IMR-90 (cell line): Measurements from ENCODE around the gene SLC2A13. TPM values are rescaled to one million over a fixed set of nuclear protein-coding genes. Genes with fewer than 3 reads are reported as not detected.

Experiments
- ATAC-seq: fragments of 200-7000 bp; cut with Tn5 transposase; 2 replicates; pipeline ENCODE4 v1.9.1; 2020; ENCODE audit warnings: low read depth, mild to moderate bottlenecking, moderate library complexity
- BruUV-seq: library from RNA; stranded (reverse); fragments of 400-500 nt; replicated peaks from 2 replicates; lab custom pipeline; 2021; lab: Mats Ljungman, UMichigan
- CTCF ChIA-PET: fragments of 300-600 bp; formaldehyde crosslinking; extraction: SDS; loops from one replicate; lab custom pipeline; 2021; ENCODE audit warnings: antibody characterized with exemption; lab: Yijun Ruan, JAX
- POLR2A ChIA-PET: fragments of 300-600 bp; sonication (Branson Sonifier 250); formaldehyde crosslinking; loops from one replicate; lab custom pipeline; 2022; ENCODE audit warnings: antibody characterized with exemption; ENCODE audit not compliant: unreplicated experiment; lab: Charles Lee
- DNase-seq: peaks from one replicate; pipeline ENCODE4 v3.0.0; 2013
- H2AFZ ChIP-seq: replicated peaks from 2 replicates; pipeline ENCODE3; 2013; ENCODE audit warnings: low read length, mild to moderate bottlenecking; ENCODE audit not compliant: poor library complexity
- H2AK5ac ChIP-seq: 2 replicates; pipeline ENCODE4 v1.6.1; 2013; ENCODE audit warnings: low read depth, low read length, inconsistent platforms
- H2AK9ac ChIP-seq: replicated peaks from 2 replicates; pipeline ENCODE3; 2013; ENCODE audit warnings: mild to moderate bottlenecking, low read depth, low read length, moderate library complexity; ENCODE audit not compliant: poor library complexity
- H2BK120ac ChIP-seq: 2 replicates; pipeline ENCODE4 v1.6.1; 2013; ENCODE audit warnings: low read depth, low read length, inconsistent platforms
- H2BK15ac ChIP-seq: 3 replicates; pipeline ENCODE4 v1.6.1; 2013; ENCODE audit warnings: low read depth, low read length, inconsistent platforms
- H2BK20ac ChIP-seq: 2 replicates; pipeline ENCODE4 v1.6.1; 2013; ENCODE audit warnings: low read depth, mild to moderate bottlenecking, inconsistent platforms, low read length, moderate library complexity
- H2BK5ac ChIP-seq: 2 replicates; pipeline ENCODE4 v1.6.1; 2013; ENCODE audit warnings: mild to moderate bottlenecking, low read depth, low read length, inconsistent platforms; ENCODE audit not compliant: poor library complexity, severe bottlenecking
- H3K14ac ChIP-seq: replicated peaks from 2 replicates; pipeline ENCODE4 v1.6.1; 2013; ENCODE audit warnings: low read depth, low read length, inconsistent platforms
- H3K18ac ChIP-seq: 2 replicates; pipeline ENCODE4 v1.6.1; 2013; ENCODE audit warnings: low read depth, low read length, control low read depth
- H3K23ac ChIP-seq: 2 replicates; pipeline ENCODE4 v1.6.1; 2013; ENCODE audit warnings: low read depth, low read length, inconsistent platforms
- H3K27ac ChIP-seq: 2 replicates; pipeline ENCODE4 v1.5.1; 2013; ENCODE audit warnings: mild to moderate bottlenecking, control low read depth, low read length; ENCODE audit not compliant: insufficient read depth
- H3K27me3 ChIP-seq: 2 replicates; pipeline ENCODE4 v1.6.1; 2013; ENCODE audit warnings: low read length; ENCODE audit not compliant: control insufficient read depth, insufficient read depth
- H3K36me3 ChIP-seq: 2 replicates; pipeline ENCODE4 v1.6.1; 2013; ENCODE audit warnings: low read length, mixed read lengths; ENCODE audit not compliant: control insufficient read depth, insufficient read depth
- H3K4ac ChIP-seq: 2 replicates; pipeline ENCODE4 v1.6.1; 2013; ENCODE audit warnings: low read depth, low read length, inconsistent platforms
- H3K4me1 ChIP-seq: 2 replicates; pipeline ENCODE4 v1.6.1; 2013; ENCODE audit warnings: low read length, mixed read lengths; ENCODE audit not compliant: control insufficient read depth, insufficient read depth
- H3K4me2 ChIP-seq: 2 replicates; pipeline ENCODE4 v1.6.1; 2013; ENCODE audit warnings: low read depth, mild to moderate bottlenecking, control low read depth, low read length, moderate library complexity
- H3K4me3 ChIP-seq: 2 replicates; pipeline ENCODE4 v1.5.1; 2013; ENCODE audit warnings: low read depth, mild to moderate bottlenecking, control low read depth, low read length, moderate library complexity; ENCODE audit not compliant: insufficient read depth
- H3K56ac ChIP-seq: 2 replicates; pipeline ENCODE4 v1.6.1; 2013; ENCODE audit warnings: low read length, inconsistent platforms; ENCODE audit not compliant: insufficient read depth; ENCODE audit errors: extremely low read depth
- H3K79me1 ChIP-seq, 2 experiments: 2 replicates each; pipeline ENCODE4 v1.6.1; 2013; ENCODE audit warnings: low read length in 2 of 2, inconsistent platforms in 1 of 2, low read depth in 1 of 2
- H3K9ac ChIP-seq: 2 replicates; pipeline ENCODE4 v1.6.1; 2013; ENCODE audit warnings: low read depth, low read length, control low read depth
- H3K9me1 ChIP-seq: 2 replicates; pipeline ENCODE4 v1.6.1; 2013; ENCODE audit warnings: low read length, inconsistent platforms; ENCODE audit not compliant: insufficient read depth
- H3K9me3 ChIP-seq: 2 replicates; pipeline ENCODE4 v1.6.1; 2013; ENCODE audit warnings: low read length; ENCODE audit not compliant: control insufficient read depth, insufficient read depth
- H4K20me1 ChIP-seq: 2 replicates; pipeline ENCODE4 v1.6.1; 2013; ENCODE audit warnings: low read length, inconsistent platforms; ENCODE audit not compliant: insufficient read depth
- H4K5ac ChIP-seq: 2 replicates; pipeline ENCODE4 v1.6.1; 2013; ENCODE audit warnings: mild to moderate bottlenecking, low read depth, low read length, control low read depth
- H4K8ac ChIP-seq, 2 experiments: 2 replicates each; pipeline ENCODE4 v1.6.1; 2013; ENCODE audit warnings: low read depth in 2 of 2, low read length in 2 of 2, control low read depth in 1 of 2, inconsistent platforms in 1 of 2
- H4K91ac ChIP-seq: 2 replicates; pipeline ENCODE4 v1.6.1; 2013; ENCODE audit warnings: low read depth, low read length, inconsistent platforms; ENCODE audit not compliant: insufficient read depth
- BHLHE40 ChIP-seq: fragments of 150-350 bp; IDR thresholded peaks from 2 replicates; pipeline ENCODE4 v1.6.1; 2016; ENCODE audit warnings: mild to moderate bottlenecking, low read depth, low read length
- CEBPB ChIP-seq: IDR thresholded peaks from 2 replicates; pipeline ENCODE4 v1.6.1; 2012; ENCODE audit warnings: low read depth, low read length, improper control_type of control experiment
- CHD1 ChIP-seq: IDR thresholded peaks from 2 replicates; pipeline ENCODE4 v1.6.1; 2012; ENCODE audit warnings: low read depth, low read length, improper control_type of control experiment
- FOS ChIP-seq: fragments of 150-350 bp; IDR thresholded peaks from 2 replicates; pipeline ENCODE4 v1.6.1; 2016; ENCODE audit warnings: low read depth, low read length
- MAFK ChIP-seq: IDR thresholded peaks from 2 replicates; pipeline ENCODE4 v1.6.1; 2012; ENCODE audit warnings: low read depth, low read length, improper control_type of control experiment
- MAZ ChIP-seq: IDR thresholded peaks from 2 replicates; pipeline ENCODE4 v1.6.1; 2012; ENCODE audit warnings: low read depth, mild to moderate bottlenecking, low read length, improper control_type of control experiment, moderate library complexity, borderline replicate concordance
- MXI1 ChIP-seq: IDR thresholded peaks from 2 replicates; pipeline ENCODE4 v1.6.1; 2012; ENCODE audit warnings: low read depth, mild to moderate bottlenecking, low read length, moderate library complexity, borderline replicate concordance
- NFE2L2 ChIP-seq: fragments of 150-350 bp; IDR thresholded peaks from 2 replicates; pipeline ENCODE4 v1.6.1; 2016; ENCODE audit warnings: low read depth, mild to moderate bottlenecking, low read length
- POLR2A ChIP-seq: IDR thresholded peaks from 2 replicates; pipeline ENCODE4 v1.6.1; 2012; ENCODE audit warnings: mild to moderate bottlenecking, low read depth, low read length
- RAD21 ChIP-seq: IDR thresholded peaks from 2 replicates; pipeline ENCODE4 v1.6.1; 2012; ENCODE audit warnings: low read length, improper control_type of control experiment
- RCOR1 ChIP-seq: IDR thresholded peaks from 2 replicates; pipeline ENCODE4 v1.6.1; 2012; ENCODE audit warnings: mild to moderate bottlenecking, low read length, improper control_type of control experiment; ENCODE audit not compliant: insufficient replicate concordance
- RFX5 ChIP-seq: IDR thresholded peaks from 2 replicates; pipeline ENCODE4 v1.8.0; 2012; ENCODE audit warnings: low read depth, mild to moderate bottlenecking, low read length, moderate library complexity
- SMC3 ChIP-seq: fragments of 150-350 bp; IDR thresholded peaks from 2 replicates; pipeline ENCODE4 v1.6.1; 2016; ENCODE audit warnings: low read depth, mild to moderate bottlenecking, antibody characterized with exemption, low read length, moderate library complexity
- dilution Hi-C: fragments of 300-500 bp; cut with HindIII; formaldehyde crosslinking; loops from one replicate; pipeline ENCODE4 v1.14.3; 2018; ENCODE audit warnings: low sequenced_read_pairs; ENCODE audit not compliant: unreplicated experiment
- in situ Hi-C: fragments of 300-500 bp; cut with MboI; formaldehyde crosslinking; loops from 3 replicates; pipeline ENCODE4 v1.14.3; 2019; ENCODE audit warnings: low sequenced_read_pairs, inconsistent platforms, mixed read lengths
- intact Hi-C: fragments of 100-400 bp; cut with micrococcal nuclease; formaldehyde crosslinking; loops from 2 replicates; pipeline ENCODE4 v1.10.0; 2022
- polyA plus RNA-seq, 3 experiments: library from polyadenylated mRNA; depleted of rRNA; stranded (reverse); fragments of >200 nt; gene quantifications; 2 replicates each; pipeline ENCODE4 v1.2.3, GENCODE V29; 2012; ENCODE audit warnings: low replicate concordance in 1 of 3
- total RNA-seq: library from RNA; depleted of rRNA; stranded (reverse); fragments of >200 nt; gene quantifications from 2 replicates; pipeline ENCODE4 v1.2.3, GENCODE V29; 2012
- TF ChIP-seq, protein P1 (sequence below): fragments of 150-350 bp; IDR thresholded peaks from 2 replicates; pipeline ENCODE4 v1.6.1; 2017; ENCODE audit warnings: mild to moderate bottlenecking, antibody characterized with exemption, low read length, low read depth
- TF ChIP-seq, protein P2 (sequence below): conservative IDR thresholded peaks from 2 replicates; pipeline ENCODE4 v1.5.1; 2012; ENCODE audit warnings: mild to moderate bottlenecking, low read depth, low read length, improper control_type of control experiment
- TF ChIP-seq, protein P3 (sequence below): fragments of 150-350 bp; IDR thresholded peaks from 2 replicates; pipeline ENCODE4 v1.6.1; 2016; ENCODE audit warnings: low read depth, mild to moderate bottlenecking, low read length, moderate library complexity, borderline replicate concordance

SLC2A13 gene
- total and polyA plus RNA-seq, 2 of the 4 experiments (the other 2 are of a cell fraction) = 1.5 to 3.9 TPM

DNA sequence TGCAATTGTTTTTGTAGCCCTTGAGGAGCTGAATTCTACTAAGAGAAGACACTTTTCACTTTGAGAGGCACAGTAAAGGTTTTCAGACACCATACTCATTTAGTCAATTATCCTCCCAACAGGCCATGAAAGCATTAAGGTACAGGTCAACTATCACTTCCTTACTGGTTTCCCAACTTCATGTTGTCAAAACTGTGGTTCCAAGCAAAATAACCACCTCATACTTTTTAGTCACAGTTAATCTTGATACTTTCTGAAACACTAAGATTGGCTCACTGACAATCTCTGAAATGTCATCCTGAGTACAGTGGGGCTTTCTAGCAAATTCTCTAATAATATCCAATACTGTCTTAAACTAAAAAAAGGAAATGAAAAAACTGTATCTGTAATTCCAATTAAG lies 71.7 kb downstream of the SLC2A13 start:
- H2BK120ac ChIP-seq = no peak overlapping the region
- intact Hi-C loops (no loop called here), dilution Hi-C loops (no loop called here), in situ Hi-C loops (no loop called here)
- no peak overlapping the region for H3K4me2 ChIP-seq
- no peak for TF ChIP-seq MAZ
- TF ChIP-seq NFE2L2 = no peak
- TF ChIP-seq, protein P1, sequence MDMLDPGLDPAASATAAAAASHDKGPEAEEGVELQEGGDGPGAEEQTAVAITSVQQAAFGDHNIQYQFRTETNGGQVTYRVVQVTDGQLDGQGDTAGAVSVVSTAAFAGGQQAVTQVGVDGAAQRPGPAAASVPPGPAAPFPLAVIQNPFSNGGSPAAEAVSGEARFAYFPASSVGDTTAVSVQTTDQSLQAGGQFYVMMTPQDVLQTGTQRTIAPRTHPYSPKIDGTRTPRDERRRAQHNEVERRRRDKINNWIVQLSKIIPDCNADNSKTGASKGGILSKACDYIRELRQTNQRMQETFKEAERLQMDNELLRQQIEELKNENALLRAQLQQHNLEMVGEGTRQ = no peak
- no peak for TF ChIP-seq MXI1
- TF ChIP-seq, protein P2, sequence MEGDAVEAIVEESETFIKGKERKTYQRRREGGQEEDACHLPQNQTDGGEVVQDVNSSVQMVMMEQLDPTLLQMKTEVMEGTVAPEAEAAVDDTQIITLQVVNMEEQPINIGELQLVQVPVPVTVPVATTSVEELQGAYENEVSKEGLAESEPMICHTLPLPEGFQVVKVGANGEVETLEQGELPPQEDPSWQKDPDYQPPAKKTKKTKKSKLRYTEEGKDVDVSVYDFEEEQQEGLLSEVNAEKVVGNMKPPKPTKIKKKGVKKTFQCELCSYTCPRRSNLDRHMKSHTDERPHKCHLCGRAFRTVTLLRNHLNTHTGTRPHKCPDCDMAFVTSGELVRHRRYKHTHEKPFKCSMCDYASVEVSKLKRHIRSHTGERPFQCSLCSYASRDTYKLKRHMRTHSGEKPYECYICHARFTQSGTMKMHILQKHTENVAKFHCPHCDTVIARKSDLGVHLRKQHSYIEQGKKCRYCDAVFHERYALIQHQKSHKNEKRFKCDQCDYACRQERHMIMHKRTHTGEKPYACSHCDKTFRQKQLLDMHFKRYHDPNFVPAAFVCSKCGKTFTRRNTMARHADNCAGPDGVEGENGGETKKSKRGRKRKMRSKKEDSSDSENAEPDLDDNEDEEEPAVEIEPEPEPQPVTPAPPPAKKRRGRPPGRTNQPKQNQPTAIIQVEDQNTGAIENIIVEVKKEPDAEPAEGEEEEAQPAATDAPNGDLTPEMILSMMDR = no peak
- no peak for TF ChIP-seq FOS
- TF ChIP-seq POLR2A = no peak
- no peak for TF ChIP-seq CEBPB
- no peak for TF ChIP-seq RCOR1
- no peak for TF ChIP-seq RAD21
- no peak for TF ChIP-seq CHD1
- TF ChIP-seq RFX5 = no peak
- TF ChIP-seq, protein P3, sequence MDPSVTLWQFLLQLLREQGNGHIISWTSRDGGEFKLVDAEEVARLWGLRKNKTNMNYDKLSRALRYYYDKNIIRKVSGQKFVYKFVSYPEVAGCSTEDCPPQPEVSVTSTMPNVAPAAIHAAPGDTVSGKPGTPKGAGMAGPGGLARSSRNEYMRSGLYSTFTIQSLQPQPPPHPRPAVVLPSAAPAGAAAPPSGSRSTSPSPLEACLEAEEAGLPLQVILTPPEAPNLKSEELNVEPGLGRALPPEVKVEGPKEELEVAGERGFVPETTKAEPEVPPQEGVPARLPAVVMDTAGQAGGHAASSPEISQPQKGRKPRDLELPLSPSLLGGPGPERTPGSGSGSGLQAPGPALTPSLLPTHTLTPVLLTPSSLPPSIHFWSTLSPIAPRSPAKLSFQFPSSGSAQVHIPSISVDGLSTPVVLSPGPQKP = no peak
- TF ChIP-seq MAFK = no peak
- TF ChIP-seq SMC3 = no peak
- TF ChIP-seq BHLHE40 = no peak
- H3K9me3 ChIP-seq = no peaks in the 10 kb centered on the region
- H3K36me3 ChIP-seq = no peaks in the 10 kb centered on the region
- no peak overlapping the region for H3K9ac ChIP-seq
- peaks cover 2% of the 10 kb centered on the region; the same call in 1 of the 2 replicates for H3K4me1 ChIP-seq
- CTCF ChIA-PET = interaction anchor here (1.1 kb wide), 2 partner anchors 17 to 23 kb away, joined by 3 read pairs; no protein-coding TSS in a partner anchor
- H3K4ac ChIP-seq = no peak overlapping the region
- no peaks in the 10 kb centered on the region for H4K20me1 ChIP-seq
- no peak overlapping the region for H3K56ac ChIP-seq
- no peak overlapping the region for H3K18ac ChIP-seq
- H2AK9ac ChIP-seq = no peak overlapping the region
- H2BK5ac ChIP-seq = no peak overlapping the region
- no peak overlapping the region for H3K23ac ChIP-seq
- no peak overlapping the region for H3K14ac ChIP-seq
- no TSS peak for BruUV-seq
- no peak overlapping the region for H3K4me3 ChIP-seq
- H4K8ac ChIP-seq = no peak overlapping the region
- H3K79me1 ChIP-seq = no peaks in the 10 kb centered on the region
- H2AK5ac ChIP-seq = no peak overlapping the region
- no peaks in the 10 kb centered on the region for H3K9me1 ChIP-seq
- DNase-seq = no peak
- H3K27ac ChIP-seq = no peak overlapping the region
- no peak for ATAC-seq
- H4K91ac ChIP-seq = no peak overlapping the region
- H4K5ac ChIP-seq = no peak overlapping the region
- H2BK20ac ChIP-seq = no peak overlapping the region
- H2AFZ ChIP-seq = no peak overlapping the region
- no peak overlapping the region for H2BK15ac ChIP-seq
- no peaks in the 10 kb centered on the region for H3K27me3 ChIP-seq
- POLR2A ChIA-PET = no interaction called here
